Kidney epithelial cell (primary cell): ENCODE measurements around the gene KCTD5. TPM values are rescaled to one million over a fixed set of nuclear protein-coding genes. Genes with fewer than 3 reads are reported as not detected.

Experiments
- DNase-seq: peaks from one replicate; pipeline ENCODE4 v3.0.0-alpha.2; 2010; ENCODE audit warnings: low read depth
- H3K27me3 ChIP-seq: 2 replicates; pipeline ENCODE4 v1.6.0; 2011; ENCODE audit warnings: low read length; ENCODE audit not compliant: control insufficient read depth, insufficient read depth
- H3K36me3 ChIP-seq: 2 replicates; pipeline ENCODE4 v1.5.1; 2011; ENCODE audit warnings: low read length; ENCODE audit not compliant: control insufficient read depth, insufficient read depth
- H3K4me3 ChIP-seq: 2 replicates; pipeline ENCODE4 v1.5.1; 2011; ENCODE audit warnings: low read depth, mild to moderate bottlenecking, control low read depth, low read length
- CTCF ChIP-seq: IDR thresholded peaks from 2 replicates; pipeline ENCODE4 v1.5.1; 2011; ENCODE audit warnings: mild to moderate bottlenecking, moderate library complexity, low read length, control low read depth, inconsistent platforms; ENCODE audit not compliant: insufficient read depth, poor library complexity, severe bottlenecking
- total RNA-seq: library from RNA; depleted of rRNA; stranded (reverse); fragments of >200 nt; gene quantifications from 2 replicates; pipeline ENCODE4 v1.2.3, GENCODE V29; 2015

KCTD5 gene
- total RNA-seq, 1 donor from 2014 or later, result 47.4 TPM

GRCh38 chr16:2715966-2716885 lies 33.9 kb downstream of the KCTD5 start:
- Histone ChIP-seq H3K36me3 (no peaks in the 10 kb centered on the region), H3K27me3 (peaks cover 20% of the 10 kb centered on the region), H3K4me3 (no peak overlapping the region)
- no peak for DNase-seq
- no peak for TF ChIP-seq CTCF

- Histone ChIP-seq H3K4me3 (no peak overlapping the region), H3K36me3 (no peaks in the 10 kb centered on the region), H3K27me3 (peaks cover 18% of the 10 kb centered on the region)
- DNase-seq, result no peak
- no peak for TF ChIP-seq CTCF
These were observed 34.6 kb downstream of the KCTD5 start for GRCh38 chr16:2716948-2717347.

GRCh38 chr16:2717383-2718263 lies 35.3 kb downstream of the KCTD5 start:
- H3K27me3 ChIP-seq, result peaks cover 18% of the 10 kb centered on the region
- DNase-seq, result no peak
- no peaks in the 10 kb centered on the region for H3K36me3 ChIP-seq
- no peak for TF ChIP-seq CTCF
- H3K4me3 ChIP-seq, result no peak overlapping the region

- peaks cover 16% of the 10 kb centered on the region for H3K27me3 ChIP-seq
- TF ChIP-seq CTCF, result no peak
- no peak for DNase-seq
- no peak overlapping the region for H3K4me3 ChIP-seq
- no peaks in the 10 kb centered on the region for H3K36me3 ChIP-seq
These were observed 37.2 kb downstream of the KCTD5 start for GRCh38 chr16:2719328-2720063.

- H3K27me3 ChIP-seq, result peaks cover 20% of the 10 kb centered on the region
- TF ChIP-seq CTCF, result no peak
- DNase-seq, result no peak
- H3K36me3 ChIP-seq, result no peaks in the 10 kb centered on the region
- H3K4me3 ChIP-seq, result peak within 1 kb of the TSS; percentile 68
These were observed 37.7 kb downstream of the KCTD5 start, which contains the start of gene PRSS27 for GRCh38 chr16:2720064-2720457. TSS of gene PRSS27 (minus strand) at chr16:2720224. CDS start at chr16:2720160, 64 bp downstream.
